HG03139 (cell line): ENCODE data around the gene AHCYL2.
"Not testable (repeated sequence)": the region's sequence is repeated elsewhere in the genome, so short reads cannot be mapped to it uniquely, and the experiment has no call there.

Experiments
- ATAC-seq: cut with Tn5 transposase; IDR thresholded peaks from one replicate; pipeline ENCODE4 v1.9.1; 2021; ENCODE audit not compliant: unreplicated experiment

Gene AHCYL2

GRCh38 chr7:129240119-129240820 lies 15.4 kb downstream of the AHCYL2 start:
- no peak for ATAC-seq

- ATAC-seq, result no peak
Observed at GRCh38 chr7:129244220-129244619, 19.4 kb downstream of the AHCYL2 start.

GRCh38 chr7:129245533-129245932 lies 20.7 kb downstream of the AHCYL2 start:
- ATAC-seq, result no peak

DNA sequence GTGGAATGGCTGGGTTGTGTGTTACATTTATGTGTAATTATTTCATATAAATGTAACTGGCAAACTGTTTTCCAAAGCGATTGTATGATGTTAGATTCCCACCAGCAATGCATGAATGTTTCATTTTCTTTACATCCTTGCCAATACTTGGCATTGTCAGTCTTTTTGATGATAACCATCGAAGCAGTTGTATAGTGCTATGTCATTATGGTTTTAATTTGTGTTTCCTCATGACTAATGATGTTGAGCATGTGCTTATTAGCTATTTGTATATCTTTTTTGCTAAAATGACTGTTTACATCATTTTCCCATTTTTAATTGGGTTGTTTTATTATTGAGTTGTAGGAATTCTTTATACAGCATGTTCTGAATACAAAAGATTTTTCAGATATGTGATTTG lies 22.3 kb downstream of the AHCYL2 start:
- no peak for ATAC-seq

DNA sequence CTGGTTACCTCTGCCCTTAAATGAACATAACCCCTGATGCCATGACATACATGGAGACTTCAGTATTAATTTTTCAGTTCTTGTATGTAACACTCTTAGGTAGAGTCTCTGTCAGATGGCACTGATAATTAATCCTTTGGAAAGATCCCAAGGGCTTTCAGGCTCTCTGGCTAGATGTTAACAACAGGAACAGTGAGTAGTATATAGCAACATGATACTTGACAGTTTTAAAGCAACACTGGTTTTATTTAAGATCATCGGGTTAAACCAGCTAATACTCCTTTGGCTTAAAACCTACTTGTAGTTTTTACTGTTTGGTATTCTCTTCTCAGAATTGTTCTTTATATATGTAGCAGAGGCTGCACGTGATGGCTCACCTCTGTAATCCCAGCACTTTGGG lies 27.3 kb downstream of the AHCYL2 start:
- no peak for ATAC-seq

DNA sequence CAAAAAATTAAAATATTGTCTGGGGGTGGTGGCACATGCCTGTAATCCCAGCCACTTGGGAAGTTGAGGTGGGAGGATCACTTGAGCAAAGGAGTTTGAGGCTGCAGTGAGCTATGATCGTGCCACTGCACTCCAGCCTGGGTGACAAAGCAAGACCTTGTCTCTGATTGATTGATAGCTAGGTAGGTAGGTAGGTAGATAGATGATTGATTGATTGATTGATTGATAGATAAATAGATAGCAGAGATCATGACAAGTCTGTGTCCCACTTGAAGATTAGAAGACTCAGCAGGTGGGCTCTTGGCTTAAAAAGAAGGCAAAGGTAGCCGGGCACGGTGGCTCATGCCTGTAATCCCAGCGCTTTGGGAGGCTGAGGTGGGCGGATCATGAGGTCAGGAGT lies 27.8 kb downstream of the AHCYL2 start:
- ATAC-seq, result not testable (repeated sequence)

- ATAC-seq, result no peak
Observed at GRCh38 chr7:129255800-129256199, 31.0 kb downstream of the AHCYL2 start.

DNA sequence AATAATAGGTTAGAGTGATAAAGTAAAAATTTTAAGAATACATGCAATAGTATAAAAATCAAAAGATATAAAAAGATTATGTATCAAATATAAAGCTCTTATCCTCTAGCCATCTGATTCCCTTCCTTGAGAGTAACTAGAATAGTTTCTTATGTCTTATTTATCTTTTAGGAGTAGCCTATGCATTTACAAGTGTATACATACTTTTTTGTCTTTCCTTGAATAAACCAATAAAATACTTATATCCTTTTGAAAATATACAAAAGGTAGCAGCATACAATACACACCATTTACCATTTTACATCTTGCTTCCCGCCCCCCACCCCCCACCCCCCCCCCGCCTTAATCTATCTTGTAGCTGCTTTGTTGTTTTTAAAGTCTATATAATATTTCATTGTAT lies 31.4 kb downstream of the AHCYL2 start:
- ATAC-seq, result no peak

DNA sequence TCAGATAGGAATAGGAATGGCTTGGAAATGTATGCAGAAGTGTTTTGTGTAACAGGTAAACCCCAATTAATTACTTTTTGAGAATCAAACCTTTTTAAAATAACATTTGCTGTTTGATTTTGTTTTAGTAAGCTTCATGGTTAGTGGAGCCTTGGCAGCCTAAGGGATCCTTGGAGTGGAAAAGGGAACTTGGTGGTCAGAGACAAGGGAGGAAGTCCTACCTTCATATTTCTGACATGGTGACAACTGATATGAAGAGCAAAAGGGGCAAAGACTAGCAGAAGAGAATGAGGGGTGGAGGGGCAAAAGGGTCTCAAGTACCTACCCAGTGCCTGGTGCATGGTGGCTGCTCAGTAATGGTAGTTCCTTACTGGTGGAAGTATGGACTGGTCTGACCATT lies 32.3 kb downstream of the AHCYL2 start:
- no peak for ATAC-seq

DNA sequence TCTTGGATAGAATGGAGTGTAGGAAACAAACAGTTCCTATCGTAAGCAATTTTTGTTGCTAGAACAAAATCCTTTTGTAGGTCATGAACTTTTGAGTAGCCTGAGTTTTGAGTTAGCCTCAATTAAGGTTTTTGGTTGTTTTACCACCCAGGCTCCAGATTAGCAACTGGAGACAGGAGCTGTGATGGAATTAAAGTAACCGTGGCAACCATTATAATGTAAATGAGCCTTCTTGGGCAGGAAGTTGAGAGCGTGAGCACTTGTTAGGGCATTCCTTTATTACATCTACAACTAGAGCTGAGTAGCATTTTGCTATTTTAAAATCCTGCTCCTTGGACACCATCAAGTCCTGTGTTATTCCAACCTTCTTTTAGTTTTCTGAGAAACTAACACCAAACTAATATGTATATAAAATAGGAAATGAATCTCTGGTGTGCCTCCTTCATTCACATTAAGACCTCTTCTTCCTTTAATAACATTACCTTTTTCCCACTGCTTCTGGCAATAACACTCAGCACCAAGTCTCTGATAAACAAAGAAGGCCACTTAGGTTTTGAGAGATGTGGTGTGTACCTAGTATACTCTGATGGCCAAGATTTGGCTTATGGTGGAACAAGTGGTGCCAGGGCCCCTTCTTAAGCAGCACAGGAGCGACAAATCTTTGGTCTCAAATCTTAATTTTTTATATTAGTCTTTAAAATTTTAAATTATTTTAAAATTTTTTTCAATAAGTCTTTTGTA lies 34.0 kb downstream of the AHCYL2 start:
- no peak for ATAC-seq

GRCh38 chr7:129262324-129262723 lies 37.5 kb downstream of the AHCYL2 start:
- ATAC-seq, result no peak

GRCh38 chr7:129263168-129263567 lies 38.3 kb downstream of the AHCYL2 start:
- no peak for ATAC-seq

DNA sequence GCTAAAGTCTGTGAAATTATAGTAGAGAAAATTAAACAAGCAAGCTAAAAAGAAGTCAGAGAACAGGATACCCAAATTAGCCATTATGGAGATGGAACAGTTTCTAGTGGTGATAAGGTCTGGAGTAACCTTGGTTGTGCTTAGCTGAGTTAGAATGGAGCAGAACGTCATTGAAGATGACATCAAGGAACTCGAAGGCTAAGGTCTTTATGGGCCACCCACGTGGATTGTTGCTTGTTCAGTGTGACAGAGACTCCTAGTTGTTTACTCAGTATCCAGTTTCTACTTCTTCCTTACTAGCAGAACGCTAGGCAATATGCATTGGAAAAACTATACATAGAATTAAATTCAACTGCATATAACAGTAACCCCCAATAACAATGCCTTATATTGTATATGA lies 39.7 kb downstream of the AHCYL2 start:
- no peak for ATAC-seq

DNA sequence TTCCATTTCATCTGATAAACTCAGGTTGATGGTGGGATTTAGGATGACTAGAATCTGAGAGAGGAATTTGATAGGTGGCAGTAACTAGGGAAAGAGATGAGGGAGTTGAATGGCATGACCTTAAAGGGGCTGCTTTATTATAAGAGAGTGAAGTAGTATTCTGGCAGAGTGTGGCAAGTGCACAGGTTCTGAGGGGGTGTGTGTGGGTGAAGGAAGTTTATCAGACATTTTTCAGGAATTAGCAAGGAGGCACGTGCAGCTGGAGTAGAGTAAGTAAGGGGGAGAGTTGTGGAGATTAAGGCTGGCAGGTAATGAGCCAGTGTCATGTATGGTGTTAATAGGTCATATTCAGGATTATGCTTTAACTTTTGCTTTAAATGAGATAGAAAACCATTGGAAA lies 40.5 kb downstream of the AHCYL2 start:
- no peak for ATAC-seq

DNA sequence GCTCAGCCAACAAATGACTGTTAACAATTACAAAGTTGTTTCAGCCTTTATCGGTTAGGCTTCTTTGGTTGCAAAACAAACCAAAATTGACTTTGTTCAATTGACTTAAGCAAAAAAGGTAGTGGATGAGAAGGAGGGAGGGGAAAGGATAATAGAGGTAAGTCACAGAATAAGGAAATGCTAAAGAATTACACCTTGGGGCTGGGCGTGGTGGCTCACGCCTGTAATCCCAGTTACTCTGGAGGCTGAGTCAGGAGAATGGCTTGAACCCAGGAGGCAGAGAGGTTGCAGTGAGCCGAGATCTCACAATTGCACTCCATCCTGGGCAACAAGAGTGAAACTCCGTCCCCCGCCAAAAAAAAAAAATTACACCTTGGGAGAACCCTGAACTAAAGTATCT lies 41.4 kb downstream of the AHCYL2 start:
- no peak for ATAC-seq

- ATAC-seq, result no peak
Observed at GRCh38 chr7:129270077-129270476, 45.2 kb downstream of the AHCYL2 start.

- ATAC-seq, result no peak
Observed at GRCh38 chr7:129271500-129272355, 46.9 kb downstream of the AHCYL2 start.

- no peak for ATAC-seq
Observed at GRCh38 chr7:129273936-129274335, 49.1 kb downstream of the AHCYL2 start.

DNA sequence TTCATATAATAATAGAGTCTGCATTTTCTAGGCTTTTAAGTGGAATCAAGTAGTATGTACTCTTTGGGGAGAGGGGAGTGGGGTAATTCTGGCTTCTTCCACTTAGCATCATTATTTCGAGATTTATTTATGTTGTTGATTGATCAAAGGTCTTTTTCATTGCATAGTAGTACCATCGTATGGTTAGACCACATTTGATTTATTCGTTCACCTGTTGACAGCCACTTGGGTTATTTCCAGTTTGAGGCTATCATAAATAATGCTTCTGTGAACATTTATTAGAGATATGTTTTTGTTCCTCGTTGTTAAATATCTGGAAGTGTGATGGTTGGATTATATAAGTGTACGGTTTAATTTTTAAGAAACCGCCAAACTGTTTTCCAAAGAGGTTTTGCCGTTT lies 52.8 kb downstream of the AHCYL2 start:
- no peak for ATAC-seq

- ATAC-seq, result no peak
Observed at GRCh38 chr7:129278688-129279087, 53.9 kb downstream of the AHCYL2 start.

- no peak for ATAC-seq
Observed at GRCh38 chr7:129279757-129280156, 54.9 kb downstream of the AHCYL2 start.

GRCh38 chr7:129281163-129281562 lies 56.3 kb downstream of the AHCYL2 start:
- ATAC-seq, result no peak
